Upper lobe of left lung (tissue), 6 donors: Measurements from ENCODE around the gene KRTAP5-4. TPM values are rescaled to one million over a fixed set of nuclear protein-coding genes. Genes with fewer than 3 reads are reported as not detected.

Experiments
- ATAC-seq, 2 donors: fragments of 200-7000 bp; cut with Tn5 transposase; one replicate each; pipeline ENCODE4 v1.9.1; 2022; ENCODE audit warnings: mild to moderate bottlenecking in 2 of 2, moderate library complexity in 2 of 2; ENCODE audit not compliant: low FRiP score in 2 of 2
- DNase-seq, 2 donors: peaks; one replicate each; pipeline ENCODE4 v3.0.0-alpha.2; 2019 to 2020
- H3K27ac ChIP-seq, 4 donors: fragments of 200-600 bp; sonication (generic); one replicate each; pipeline ENCODE4 v1.5.1; 2016 to 2019
- H3K27me3 ChIP-seq, 4 donors: fragments of 200-600 bp; sonication (generic); one replicate each; pipeline ENCODE4 v1.5.1; 2017 to 2019
- H3K36me3 ChIP-seq, 4 donors: fragments of 200-600 bp; sonication (generic); one replicate each; pipeline ENCODE4 v1.5.1; 2016 to 2019
- H3K4me1 ChIP-seq, 4 donors: fragments of 200-600 bp; sonication (generic); one replicate each; pipeline ENCODE4 v1.5.1; 2018 to 2019
- H3K4me3 ChIP-seq, 4 donors: fragments of 200-600 bp; sonication (generic); one replicate each; pipeline ENCODE4 v1.5.1; 2017 to 2019; ENCODE audit warnings: mild to moderate bottlenecking in 2 of 4, moderate library complexity in 1 of 4
- H3K9me3 ChIP-seq, 4 donors: fragments of 200-600 bp; sonication (generic); one replicate each; pipeline ENCODE4 v1.5.1; 2018 to 2019
- CTCF ChIP-seq, 6 experiments: fragments of 450-650 bp in 4 of 6; fragments of 200-600 bp in 2 of 6; sonication (generic) in 2 of 6; IDR thresholded peaks; one replicate each; pipeline ENCODE4 v1.5.1; 2016 to 2019; ENCODE audit warnings: antibody characterized with exemption in 6 of 6
- EP300 ChIP-seq, 4 donors: sonication (generic); formaldehyde crosslinking; IDR thresholded peaks; one replicate each; pipeline ENCODE4 v1.5.1; 2017; ENCODE audit warnings: antibody characterized with exemption in 4 of 4, control low read depth in 2 of 4
- POLR2A ChIP-seq, 4 donors: fragments of 450-650 bp; IDR thresholded peaks; one replicate each; pipeline ENCODE4 v1.5.1; 2016 to 2017; ENCODE audit warnings: antibody characterized with exemption in 4 of 4, mild to moderate bottlenecking in 2 of 4
- POLR2AphosphoS5 ChIP-seq, 2 donors: sonication (generic); formaldehyde crosslinking; IDR thresholded peaks; one replicate each; pipeline ENCODE4 v1.5.1; 2017; ENCODE audit warnings: antibody characterized with exemption in 2 of 2
- WGBS, 2 donors: methylation state at CpG; one replicate each; pipeline ENCODE4 v1.1.5; 2017 to 2018; 5-methylcytosine and 5-hydroxymethylcytosine counted together
- total RNA-seq, 6 donors: library from RNA; depleted of rRNA in 4 of 6; stranded (reverse); fragments of >200 nt in 4 of 6; gene quantifications; one replicate each; pipeline versions ENCODE4 v1.1.0 to v1.2.1, GENCODE V29; 2016 to 2021
- donor health status: DM: no; HTN: no; CAD: no; lungs with moderate emphysema.
- donor health status: DM: no; HTN: yes; CAD: no; lungs with severe emphysema.

Gene KRTAP5-4
- total RNA-seq, 6 donors from 2014 or later: not detected

- WGBS, 2 donors: 59 to 64% methylated on average over 20 to 21 of the region's 21 CpGs
- Histone ChIP-seq H3K9me3 (no peaks in the 10 kb centered on the region), H3K4me3 (no peak overlapping the region), H3K36me3 (no peaks in the 10 kb centered on the region), H3K4me1 (peaks cover 0 to 10% (median 8%) of the 10 kb centered on the region in 4 donors), H3K27ac (no peak overlapping the region), H3K27me3 (no peaks in the 10 kb centered on the region)
- DNase-seq (peak in 1 of 2 donors; percentile 47), ATAC-seq (no peak)
- no peak for TF ChIP-seq POLR2AphosphoS5 (IDR thresholded peaks at IDR 0.05)
- TF ChIP-seq POLR2A (IDR thresholded peaks at IDR 0.05): no peak
- TF ChIP-seq EP300 (IDR thresholded peaks at IDR 0.05): no peak
- TF ChIP-seq CTCF (IDR thresholded peaks at IDR 0.05): no peak
Observed at GRCh38 chr11:1654388-1655167, 32.6 kb upstream of the KRTAP5-4 start.

GRCh38 chr11:1653541-1654387, 31.8 kb upstream of the KRTAP5-4 start:
- 76 to 92% methylated on average over 13 to 14 of the region's 14 CpGs for WGBS, 2 donors
- Histone ChIP-seq H3K36me3 (no peaks in the 10 kb centered on the region), H3K27me3 (no peaks in the 10 kb centered on the region), H3K9me3 (no peaks in the 10 kb centered on the region), H3K27ac (no peak overlapping the region), H3K4me1 (peaks cover 0 to 10% (median 6%) of the 10 kb centered on the region in 4 donors), H3K4me3 (no peak overlapping the region)
- ATAC-seq: no peak
- no peak for DNase-seq
- TF ChIP-seq POLR2A (IDR thresholded peaks at IDR 0.05): no peak
- TF ChIP-seq POLR2AphosphoS5 (IDR thresholded peaks at IDR 0.05): no peak
- TF ChIP-seq CTCF (IDR thresholded peaks at IDR 0.05): no peak
- TF ChIP-seq EP300 (IDR thresholded peaks at IDR 0.05): no peak

GRCh38 chr11:1652771-1653540, 31.0 kb upstream of the KRTAP5-4 start:
- H3K36me3 ChIP-seq: no peaks in the 10 kb centered on the region
- no peaks in the 10 kb centered on the region for H3K9me3 ChIP-seq
- no peak for TF ChIP-seq POLR2AphosphoS5 (IDR thresholded peaks at IDR 0.05)
- peak; percentile 91 to 98 (median 94) for TF ChIP-seq CTCF (IDR thresholded peaks at IDR 0.05)

GRCh38 chr11:1652442-1652770, 30.5 kb upstream of the KRTAP5-4 start:
- ATAC-seq (no peak), DNase-seq (no peak)
- WGBS, 2 donors: 56 to 57% methylated on average over 20 of the region's 20 CpGs
- Histone ChIP-seq H3K36me3 (no peaks in the 10 kb centered on the region), H3K9me3 (no peaks in the 10 kb centered on the region), H3K4me1 (peaks cover 0 to 10% (median 6%) of the 10 kb centered on the region in 4 donors), H3K27me3 (no peaks in the 10 kb centered on the region), H3K4me3 (no peak overlapping the region), H3K27ac (no peak overlapping the region)
- no peak for TF ChIP-seq EP300 (IDR thresholded peaks at IDR 0.05)

More at GRCh38 chr11:1652771-1653540, 31.0 kb upstream of the KRTAP5-4 start:
- ATAC-seq: peak; percentile 82 to 93
- Histone ChIP-seq H3K4me3 (no peak overlapping the region), H3K27me3 (no peaks in the 10 kb centered on the region), H3K27ac (no peak overlapping the region), H3K4me1 (peaks cover 0 to 10% (median 6%) of the 10 kb centered on the region in 4 donors)
- 34 to 95% methylated on average over 2 to 31 of the region's 34 CpGs for WGBS, 2 donors
- DNase-seq: peak; percentile 78 to 94

GRCh38 chr11:1652026-1652425, 30.1 kb upstream of the KRTAP5-4 start:
- no peak for DNase-seq
- 63 to 80% methylated on average over 6 to 19 of the region's 19 CpGs for WGBS, 2 donors

More at GRCh38 chr11:1652026-1652425, 30.1 kb upstream of the KRTAP5-4 start:
- Histone ChIP-seq H3K27ac (no peak overlapping the region), H3K9me3 (no peaks in the 10 kb centered on the region), H3K4me3 (no peak overlapping the region), H3K4me1 (peaks cover 0 to 10% (median 6%) of the 10 kb centered on the region in 4 donors), H3K36me3 (no peaks in the 10 kb centered on the region), H3K27me3 (no peaks in the 10 kb centered on the region)
- no peak for TF ChIP-seq EP300 (IDR thresholded peaks at IDR 0.05)
- no peak for TF ChIP-seq POLR2AphosphoS5 (IDR thresholded peaks at IDR 0.05)
- TF ChIP-seq CTCF (IDR thresholded peaks at IDR 0.05): no peak
- TF ChIP-seq POLR2A (IDR thresholded peaks at IDR 0.05): no peak
- no peak for ATAC-seq
